SK-N-MC (cell line): ENCODE measurements around the gene MIS18A.

Experiments
- EZH2 ChIP-seq: fragments of 200-600 bp; sonication (generic); IDR thresholded peaks from one replicate; pipeline ENCODE4 v1.6.1; 2017; ENCODE audit warnings: antibody characterized with exemption
- FOXP2 ChIP-seq: optimal IDR thresholded peaks from 2 replicates; pipeline ENCODE3; 2011; ENCODE audit warnings: mild to moderate bottlenecking, moderate library complexity; ENCODE audit not compliant: insufficient read depth; ENCODE audit errors: extremely low read length, control extremely low read depth
- POLR2AphosphoS5 ChIP-seq: IDR thresholded peaks from 2 replicates; pipeline ENCODE4 v1.6.1; 2012; ENCODE audit warnings: mild to moderate bottlenecking, low read depth, low read length, borderline replicate concordance

DNA sequence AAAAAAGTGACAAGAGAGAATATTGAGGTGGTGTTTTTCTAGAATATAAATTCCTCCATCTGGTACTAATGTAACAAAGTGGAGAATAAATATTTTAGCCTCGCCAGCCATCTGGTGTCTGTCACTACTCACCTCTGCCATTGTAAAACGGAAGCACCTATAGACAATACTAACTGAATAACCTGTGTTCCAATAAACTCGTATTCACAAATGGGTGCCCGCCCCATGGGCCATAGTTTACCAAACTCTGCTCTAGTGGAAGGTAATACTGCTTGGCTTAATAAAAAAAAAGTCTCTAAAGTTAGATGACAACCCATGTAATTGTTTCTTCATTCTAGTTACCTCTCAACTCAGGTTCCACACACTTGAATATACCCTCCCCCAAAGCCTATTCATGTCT lies 8.1 kb downstream of the MIS18A start:
- TF ChIP-seq POLR2AphosphoS5 (no peak), EZH2 (no peak), FOXP2 (no peak)
